Brain microvascular endothelial cell (primary cell): ENCODE data around the gene MS4A10.
"Not testable (repeated sequence)": the region's sequence is repeated elsewhere in the genome, so short reads cannot be mapped to it uniquely, and the experiment has no call there.

ENCODE experiments used
- DNase-seq: peaks from one replicate; pipeline ENCODE4 v3.0.0-alpha.2; 2020
- H3K27ac ChIP-seq: fragments of 250-450 bp; sonication (Bioruptor Pico); 2 replicates; pipeline ENCODE4 v1.5.1; 2020; ENCODE audit warnings: mild to moderate bottlenecking, moderate library complexity
- H3K27me3 ChIP-seq: fragments of 250-450 bp; sonication (Bioruptor Pico); replicated peaks from 2 replicates; pipeline ENCODE4 v1.5.1; 2020; ENCODE audit warnings: mild to moderate bottlenecking
- H3K36me3 ChIP-seq: fragments of 250-450 bp; sonication (Bioruptor Pico); replicated peaks from 2 replicates; pipeline ENCODE4 v1.5.1; 2020; ENCODE audit warnings: mild to moderate bottlenecking
- H3K4me3 ChIP-seq: 2 replicates; pipeline ENCODE4 v1.5.1; 2011; ENCODE audit warnings: low read depth, mild to moderate bottlenecking, control low read depth, low read length, moderate library complexity
- CTCF ChIP-seq: IDR thresholded peaks from 2 replicates; pipeline ENCODE4 v1.5.1; 2011; ENCODE audit warnings: low read depth, mild to moderate bottlenecking, moderate library complexity, low read length, control low read depth, inconsistent platforms; ENCODE audit errors: missing control alignments
- in situ Hi-C: cut with HindIII; loops from 2 replicates; pipeline ENCODE4 v1.10.0; 2017; ENCODE audit warnings: low sequenced_read_pairs, low pct_ligation_motif_present

The MS4A10 gene

GRCh38 chr11:60814112-60814511 is 29.0 kb downstream of the MS4A10 start:
- in situ Hi-C loops: no loop called here
- Histone ChIP-seq H3K4me3 (no peak overlapping the region), H3K36me3 (no peaks in the 10 kb centered on the region), H3K27ac (no peak overlapping the region), H3K27me3 (no peaks in the 10 kb centered on the region)
- TF ChIP-seq CTCF: no peak
- DNase-seq: no peak

GRCh38 chr11:60816590-60817157 is 31.5 kb downstream of the MS4A10 start:
- H3K4me3 ChIP-seq: no peak overlapping the region
- in situ Hi-C loops: no loop called here
- no peak for TF ChIP-seq CTCF
- DNase-seq: no peak
- H3K36me3 ChIP-seq: no peaks in the 10 kb centered on the region
- no peak overlapping the region for H3K27ac ChIP-seq
- H3K27me3 ChIP-seq: no peaks in the 10 kb centered on the region

- Histone ChIP-seq H3K4me3 (no peak overlapping the region), H3K27me3 (no peaks in the 10 kb centered on the region)
- in situ Hi-C loops: no loop called here
Measured at GRCh38 chr11:60818057-60818456, 32.9 kb downstream of the MS4A10 start.

GRCh38 chr11:60821827-60822599 is 36.9 kb downstream of the MS4A10 start:
- Histone ChIP-seq H3K4me3 (no peak overlapping the region), H3K27ac (no peak overlapping the region), H3K36me3 (no peaks in the 10 kb centered on the region), H3K27me3 (no peaks in the 10 kb centered on the region)
- DNase-seq: no peak
- in situ Hi-C loops: no loop called here
- no peak for TF ChIP-seq CTCF

More at GRCh38 chr11:60818057-60818456, 32.9 kb downstream of the MS4A10 start:
- no peaks in the 10 kb centered on the region for H3K36me3 ChIP-seq
- no peak overlapping the region for H3K27ac ChIP-seq
- DNase-seq: no peak
- no peak for TF ChIP-seq CTCF

- H3K27me3 ChIP-seq, H3K4me3 ChIP-seq, H3K27ac ChIP-seq, in situ Hi-C loops, H3K36me3 ChIP-seq, DNase-seq: not testable (repeated sequence)
Measured at GRCh38 chr11:60823745-60824306, 38.7 kb downstream of the MS4A10 start.

- H3K36me3 ChIP-seq: no peaks in the 10 kb centered on the region
- DNase-seq: no peak
- in situ Hi-C loops: no loop called here
- no peak overlapping the region for H3K4me3 ChIP-seq
- H3K27ac ChIP-seq: no peak overlapping the region
- TF ChIP-seq CTCF: no peak
- no peaks in the 10 kb centered on the region for H3K27me3 ChIP-seq
Measured at GRCh38 chr11:60825118-60825517, 40.0 kb downstream of the MS4A10 start.
